IMR-90 (cell line): ENCODE measurements around the gene ARAP3. TPM values are rescaled to one million over a fixed set of nuclear protein-coding genes. Genes with fewer than 3 reads are reported as not detected.

Experiments used
- ATAC-seq: fragments of 200-7000 bp; cut with Tn5 transposase; 2 replicates; pipeline ENCODE4 v1.9.1; 2020; ENCODE audit warnings: low read depth, mild to moderate bottlenecking, moderate library complexity
- BruUV-seq: library from RNA; stranded (reverse); fragments of 400-500 nt; replicated peaks from 2 replicates; lab custom pipeline; 2021; lab: Mats Ljungman, UMichigan
- CTCF ChIA-PET: fragments of 300-600 bp; formaldehyde crosslinking; extraction: SDS; loops from one replicate; lab custom pipeline; 2021; ENCODE audit warnings: antibody characterized with exemption; lab: Yijun Ruan, JAX
- POLR2A ChIA-PET: fragments of 300-600 bp; sonication (Branson Sonifier 250); formaldehyde crosslinking; loops from one replicate; lab custom pipeline; 2022; ENCODE audit warnings: antibody characterized with exemption; ENCODE audit not compliant: unreplicated experiment; lab: Charles Lee
- DNase-seq: peaks from one replicate; pipeline ENCODE4 v3.0.0; 2013
- H2AFZ ChIP-seq: replicated peaks from 2 replicates; pipeline ENCODE3; 2013; ENCODE audit warnings: low read length, mild to moderate bottlenecking; ENCODE audit not compliant: poor library complexity
- H2AK5ac ChIP-seq: 2 replicates; pipeline ENCODE4 v1.6.1; 2013; ENCODE audit warnings: low read depth, low read length, inconsistent platforms
- H2AK9ac ChIP-seq: replicated peaks from 2 replicates; pipeline ENCODE3; 2013; ENCODE audit warnings: mild to moderate bottlenecking, low read depth, low read length, moderate library complexity; ENCODE audit not compliant: poor library complexity
- H2BK120ac ChIP-seq: 2 replicates; pipeline ENCODE4 v1.6.1; 2013; ENCODE audit warnings: low read depth, low read length, inconsistent platforms
- H2BK15ac ChIP-seq: 3 replicates; pipeline ENCODE4 v1.6.1; 2013; ENCODE audit warnings: low read depth, low read length, inconsistent platforms
- H2BK20ac ChIP-seq: 2 replicates; pipeline ENCODE4 v1.6.1; 2013; ENCODE audit warnings: low read depth, mild to moderate bottlenecking, inconsistent platforms, low read length, moderate library complexity
- H2BK5ac ChIP-seq: 2 replicates; pipeline ENCODE4 v1.6.1; 2013; ENCODE audit warnings: mild to moderate bottlenecking, low read depth, low read length, inconsistent platforms; ENCODE audit not compliant: poor library complexity, severe bottlenecking
- H3K14ac ChIP-seq: replicated peaks from 2 replicates; pipeline ENCODE4 v1.6.1; 2013; ENCODE audit warnings: low read depth, low read length, inconsistent platforms
- H3K18ac ChIP-seq: 2 replicates; pipeline ENCODE4 v1.6.1; 2013; ENCODE audit warnings: low read depth, low read length, control low read depth
- H3K23ac ChIP-seq: 2 replicates; pipeline ENCODE4 v1.6.1; 2013; ENCODE audit warnings: low read depth, low read length, inconsistent platforms
- H3K27ac ChIP-seq: 2 replicates; pipeline ENCODE4 v1.5.1; 2013; ENCODE audit warnings: mild to moderate bottlenecking, control low read depth, low read length; ENCODE audit not compliant: insufficient read depth
- H3K27me3 ChIP-seq: 2 replicates; pipeline ENCODE4 v1.6.1; 2013; ENCODE audit warnings: low read length; ENCODE audit not compliant: control insufficient read depth, insufficient read depth
- H3K36me3 ChIP-seq: 2 replicates; pipeline ENCODE4 v1.6.1; 2013; ENCODE audit warnings: low read length, mixed read lengths; ENCODE audit not compliant: control insufficient read depth, insufficient read depth
- H3K4ac ChIP-seq: 2 replicates; pipeline ENCODE4 v1.6.1; 2013; ENCODE audit warnings: low read depth, low read length, inconsistent platforms
- H3K4me1 ChIP-seq: 2 replicates; pipeline ENCODE4 v1.6.1; 2013; ENCODE audit warnings: low read length, mixed read lengths; ENCODE audit not compliant: control insufficient read depth, insufficient read depth
- H3K4me2 ChIP-seq: 2 replicates; pipeline ENCODE4 v1.6.1; 2013; ENCODE audit warnings: low read depth, mild to moderate bottlenecking, control low read depth, low read length, moderate library complexity
- H3K4me3 ChIP-seq: 2 replicates; pipeline ENCODE4 v1.5.1; 2013; ENCODE audit warnings: low read depth, mild to moderate bottlenecking, control low read depth, low read length, moderate library complexity; ENCODE audit not compliant: insufficient read depth
- H3K56ac ChIP-seq: 2 replicates; pipeline ENCODE4 v1.6.1; 2013; ENCODE audit warnings: low read length, inconsistent platforms; ENCODE audit not compliant: insufficient read depth; ENCODE audit errors: extremely low read depth
- H3K79me1 ChIP-seq, 2 experiments: 2 replicates each; pipeline ENCODE4 v1.6.1; 2013; ENCODE audit warnings: low read length in 2 of 2, inconsistent platforms in 1 of 2, low read depth in 1 of 2
- H3K9ac ChIP-seq: 2 replicates; pipeline ENCODE4 v1.6.1; 2013; ENCODE audit warnings: low read depth, low read length, control low read depth
- H3K9me1 ChIP-seq: 2 replicates; pipeline ENCODE4 v1.6.1; 2013; ENCODE audit warnings: low read length, inconsistent platforms; ENCODE audit not compliant: insufficient read depth
- H3K9me3 ChIP-seq: 2 replicates; pipeline ENCODE4 v1.6.1; 2013; ENCODE audit warnings: low read length; ENCODE audit not compliant: control insufficient read depth, insufficient read depth
- H4K20me1 ChIP-seq: 2 replicates; pipeline ENCODE4 v1.6.1; 2013; ENCODE audit warnings: low read length, inconsistent platforms; ENCODE audit not compliant: insufficient read depth
- H4K5ac ChIP-seq: 2 replicates; pipeline ENCODE4 v1.6.1; 2013; ENCODE audit warnings: mild to moderate bottlenecking, low read depth, low read length, control low read depth
- H4K8ac ChIP-seq, 2 experiments: 2 replicates each; pipeline ENCODE4 v1.6.1; 2013; ENCODE audit warnings: low read depth in 2 of 2, low read length in 2 of 2, control low read depth in 1 of 2, inconsistent platforms in 1 of 2
- H4K91ac ChIP-seq: 2 replicates; pipeline ENCODE4 v1.6.1; 2013; ENCODE audit warnings: low read depth, low read length, inconsistent platforms; ENCODE audit not compliant: insufficient read depth
- BHLHE40 ChIP-seq: fragments of 150-350 bp; IDR thresholded peaks from 2 replicates; pipeline ENCODE4 v1.6.1; 2016; ENCODE audit warnings: mild to moderate bottlenecking, low read depth, low read length
- CEBPB ChIP-seq: IDR thresholded peaks from 2 replicates; pipeline ENCODE4 v1.6.1; 2012; ENCODE audit warnings: low read depth, low read length, improper control_type of control experiment
- CHD1 ChIP-seq: IDR thresholded peaks from 2 replicates; pipeline ENCODE4 v1.6.1; 2012; ENCODE audit warnings: low read depth, low read length, improper control_type of control experiment
- CTCF ChIP-seq: conservative IDR thresholded peaks from 2 replicates; pipeline ENCODE4 v1.5.1; 2012; ENCODE audit warnings: mild to moderate bottlenecking, low read depth, low read length, improper control_type of control experiment
- ELK1 ChIP-seq: fragments of 150-350 bp; IDR thresholded peaks from 2 replicates; pipeline ENCODE4 v1.6.1; 2016; ENCODE audit warnings: low read depth, mild to moderate bottlenecking, low read length, moderate library complexity, borderline replicate concordance
- FOS ChIP-seq: fragments of 150-350 bp; IDR thresholded peaks from 2 replicates; pipeline ENCODE4 v1.6.1; 2016; ENCODE audit warnings: low read depth, low read length
- MAFK ChIP-seq: IDR thresholded peaks from 2 replicates; pipeline ENCODE4 v1.6.1; 2012; ENCODE audit warnings: low read depth, low read length, improper control_type of control experiment
- MAZ ChIP-seq: IDR thresholded peaks from 2 replicates; pipeline ENCODE4 v1.6.1; 2012; ENCODE audit warnings: low read depth, mild to moderate bottlenecking, low read length, improper control_type of control experiment, moderate library complexity, borderline replicate concordance
- MXI1 ChIP-seq: IDR thresholded peaks from 2 replicates; pipeline ENCODE4 v1.6.1; 2012; ENCODE audit warnings: low read depth, mild to moderate bottlenecking, low read length, moderate library complexity, borderline replicate concordance
- NFE2L2 ChIP-seq: fragments of 150-350 bp; IDR thresholded peaks from 2 replicates; pipeline ENCODE4 v1.6.1; 2016; ENCODE audit warnings: low read depth, mild to moderate bottlenecking, low read length
- POLR2A ChIP-seq: IDR thresholded peaks from 2 replicates; pipeline ENCODE4 v1.6.1; 2012; ENCODE audit warnings: mild to moderate bottlenecking, low read depth, low read length
- RAD21 ChIP-seq: IDR thresholded peaks from 2 replicates; pipeline ENCODE4 v1.6.1; 2012; ENCODE audit warnings: low read length, improper control_type of control experiment
- RCOR1 ChIP-seq: IDR thresholded peaks from 2 replicates; pipeline ENCODE4 v1.6.1; 2012; ENCODE audit warnings: mild to moderate bottlenecking, low read length, improper control_type of control experiment; ENCODE audit not compliant: insufficient replicate concordance
- RFX5 ChIP-seq: IDR thresholded peaks from 2 replicates; pipeline ENCODE4 v1.8.0; 2012; ENCODE audit warnings: low read depth, mild to moderate bottlenecking, low read length, moderate library complexity
- SMC3 ChIP-seq: fragments of 150-350 bp; IDR thresholded peaks from 2 replicates; pipeline ENCODE4 v1.6.1; 2016; ENCODE audit warnings: low read depth, mild to moderate bottlenecking, antibody characterized with exemption, low read length, moderate library complexity
- WGBS, 2 experiments: methylation state at CpG; one replicate each; pipeline versions ENCODE4 v1.1.5 to v1.1.7; 2013; ENCODE audit warnings: missing lambda C conversion rate in 2 of 2; ENCODE audit not compliant: insufficient read length in 1 of 2; ENCODE audit errors: extremely low coverage in 2 of 2; 5-methylcytosine and 5-hydroxymethylcytosine counted together
- dilution Hi-C: fragments of 300-500 bp; cut with HindIII; formaldehyde crosslinking; loops from one replicate; pipeline ENCODE4 v1.14.3; 2018; ENCODE audit warnings: low sequenced_read_pairs; ENCODE audit not compliant: unreplicated experiment
- in situ Hi-C: fragments of 300-500 bp; cut with MboI; formaldehyde crosslinking; loops from 3 replicates; pipeline ENCODE4 v1.14.3; 2019; ENCODE audit warnings: low sequenced_read_pairs, inconsistent platforms, mixed read lengths
- intact Hi-C: fragments of 100-400 bp; cut with micrococcal nuclease; formaldehyde crosslinking; loops from 2 replicates; pipeline ENCODE4 v1.10.0; 2022
- polyA plus RNA-seq, 3 experiments: library from polyadenylated mRNA; depleted of rRNA; stranded (reverse); fragments of >200 nt; gene quantifications; 2 replicates each; pipeline ENCODE4 v1.2.3, GENCODE V29; 2012; ENCODE audit warnings: low replicate concordance in 1 of 3
- total RNA-seq: library from RNA; depleted of rRNA; stranded (reverse); fragments of >200 nt; gene quantifications from 2 replicates; pipeline ENCODE4 v1.2.3, GENCODE V29; 2012
- TF ChIP-seq, protein P1 (sequence below): fragments of 150-350 bp; IDR thresholded peaks from 2 replicates; pipeline ENCODE4 v1.6.1; 2017; ENCODE audit warnings: mild to moderate bottlenecking, antibody characterized with exemption, low read length, low read depth

Gene ARAP3
- total and polyA plus RNA-seq, 2 of the 4 experiments (the other 2 are of a cell fraction) = 2.2 to 6.9 TPM

DNA sequence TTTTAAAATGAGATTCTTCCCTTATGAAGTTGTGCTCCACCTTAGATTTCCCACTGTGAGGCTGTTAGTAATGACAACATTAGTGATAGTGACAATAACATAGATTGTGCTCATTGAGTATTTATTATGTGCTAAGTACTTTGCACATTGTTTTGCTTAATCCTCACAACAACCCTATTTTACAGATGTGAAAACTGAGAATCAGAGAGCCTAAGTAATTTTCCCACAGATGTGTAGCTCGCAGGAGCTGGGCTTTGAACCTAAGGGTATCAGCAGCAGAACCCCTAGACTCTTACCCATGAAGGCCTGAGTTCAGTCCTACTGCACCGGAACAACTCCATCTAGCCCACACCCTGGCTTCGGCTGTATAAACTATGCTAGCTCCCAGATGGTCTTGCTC lies 15.6 kb upstream of the ARAP3 start:
- Histone ChIP-seq H3K27me3 (peaks cover 70% of the 10 kb centered on the region), H4K20me1 (no peaks in the 10 kb centered on the region; the same call in none of the 2 replicates), H3K4ac (no peak overlapping the region), H2AK9ac (no peak overlapping the region), H2AK5ac (no peak overlapping the region), H4K5ac (no peak overlapping the region), H3K18ac (no peak overlapping the region), H3K9ac (no peak overlapping the region), H3K79me1 (no peaks in the 10 kb centered on the region), H2BK120ac (no peak overlapping the region), H2BK5ac (no peak overlapping the region), H3K36me3 (no peaks in the 10 kb centered on the region), H2BK15ac (no peak overlapping the region), H3K14ac (no peak overlapping the region), H3K4me3 (no peak overlapping the region), H3K9me1 (no peaks in the 10 kb centered on the region; the same call in 1 of the 2 replicates), H4K91ac (no peak overlapping the region), H2BK20ac (no peak overlapping the region), H3K56ac (no peak overlapping the region), H4K8ac (no peak overlapping the region), H3K9me3 (no peaks in the 10 kb centered on the region), H3K27ac (no peak overlapping the region), H3K4me2 (no peak overlapping the region), H3K23ac (no peak overlapping the region), H2AFZ (no peak overlapping the region), H3K4me1 (no peaks in the 10 kb centered on the region; the same call in 1 of the 2 replicates)
- intact Hi-C loops (no loop called here), dilution Hi-C loops (no loop called here), in situ Hi-C loops (loop anchor here (5.0 to 25.0 kb wide), 2 partner anchors 185 to 415 kb away; partner anchors contain the start of gene NDFIP1)
- no peak for DNase-seq
- no TSS peak for BruUV-seq
- TF ChIP-seq CEBPB (no peak), NFE2L2 (no peak), BHLHE40 (no peak), MAFK (no peak), MXI1 (no peak), CHD1 (no peak), POLR2A (no peak), RFX5 (no peak), RCOR1 (no peak), FOS (no peak), CTCF (no peak), SMC3 (no peak), ELK1 (no peak), MAZ (no peak), RAD21 (no peak)
- TF ChIP-seq, protein P1, sequence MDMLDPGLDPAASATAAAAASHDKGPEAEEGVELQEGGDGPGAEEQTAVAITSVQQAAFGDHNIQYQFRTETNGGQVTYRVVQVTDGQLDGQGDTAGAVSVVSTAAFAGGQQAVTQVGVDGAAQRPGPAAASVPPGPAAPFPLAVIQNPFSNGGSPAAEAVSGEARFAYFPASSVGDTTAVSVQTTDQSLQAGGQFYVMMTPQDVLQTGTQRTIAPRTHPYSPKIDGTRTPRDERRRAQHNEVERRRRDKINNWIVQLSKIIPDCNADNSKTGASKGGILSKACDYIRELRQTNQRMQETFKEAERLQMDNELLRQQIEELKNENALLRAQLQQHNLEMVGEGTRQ = no peak
- ChIA-PET CTCF (no interaction called here), POLR2A (no interaction called here)
- ATAC-seq = no peak
- WGBS, 2 experiments = 40% methylated on average over 1 of the region's 3 CpGs; no CpG with 5 or more reads in 1 of the 2 experiments
